Glomerular visceral epithelial cell (primary cell): ENCODE measurements around the gene EML2.

Source experiments
- DNase-seq: peaks from one replicate; pipeline ENCODE4 v3.0.0-alpha.2; 2016; ENCODE audit errors: extremely low spot score

Gene EML2

GRCh38 chr19:45587873-45588272 is 51.3 kb downstream of the EML2 start:
- DNase-seq, result no peak

- DNase-seq, result no peak
These were observed 54.0 kb downstream of the EML2 start for GRCh38 chr19:45585158-45585577.

- peak; percentile 100 for DNase-seq
These were observed 54.7 kb downstream of the EML2 start, which contains the start of gene OPA3 for GRCh38 chr19:45584332-45585157. Gene OPA3, minus strand, starts transcription at chr19:45584802. Its CDS starts 38 bp downstream, at chr19:45584764.

GRCh38 chr19:45581576-45581975 is 57.6 kb downstream of the EML2 start:
- no peak for DNase-seq

- no peak for DNase-seq
These were observed 60.3 kb downstream of the EML2 start for GRCh38 chr19:45578861-45579260.

GRCh38 chr19:45577111-45577905 is 61.9 kb downstream of the EML2 start:
- DNase-seq, result peak; percentile 87

- no peak for DNase-seq
These were observed 62.5 kb downstream of the EML2 start for GRCh38 chr19:45576682-45577081.

GRCh38 chr19:45575216-45575615 is 64.0 kb downstream of the EML2 start:
- DNase-seq, result no peak

- DNase-seq, result no peak
These were observed 64.7 kb downstream of the EML2 start for GRCh38 chr19:45574526-45574925.

- DNase-seq, result no peak
These were observed 67.6 kb downstream of the EML2 start for GRCh38 chr19:45571457-45572220.

- peak; percentile 55 for DNase-seq
These were observed 69.4 kb downstream of the EML2 start for GRCh38 chr19:45569619-45570421.

- no peak for DNase-seq
These were observed 70.5 kb downstream of the EML2 start for GRCh38 chr19:45568732-45569131.

- no peak for DNase-seq
These were observed 71.6 kb downstream of the EML2 start for GRCh38 chr19:45567609-45568008.

GRCh38 chr19:45564131-45564780 is 74.9 kb downstream of the EML2 start:
- no peak for DNase-seq

GRCh38 chr19:45560686-45561085 is 78.5 kb downstream of the EML2 start:
- no peak for DNase-seq

- no peak for DNase-seq
These were observed 79.2 kb downstream of the EML2 start for GRCh38 chr19:45560038-45560437.
